Glomerular endothelial cell (primary cell): ENCODE data around the gene CRHR2. TPM values are rescaled to one million over a fixed set of nuclear protein-coding genes. Genes with fewer than 3 reads are reported as not detected.
A peak's percentile ranks its signal among the peaks of the same experiment; 100 is the strongest.

Experiments
- DNase-seq: peaks from one replicate; pipeline ENCODE4 v3.0.0-alpha.2; 2011; ENCODE audit warnings: low read depth, low spot score; ENCODE audit errors: extremely low read depth
- total RNA-seq: library from RNA; depleted of rRNA; stranded (reverse); fragments of >200 nt; gene quantifications from 2 replicates; pipeline ENCODE4 v1.2.3, GENCODE V29; 2015

CRHR2 gene
- total RNA-seq, 1 donor from 2014 or later: not detected

- no peak for DNase-seq
These were observed 1.1 kb upstream of the CRHR2 start for GRCh38 chr7:30683306-30683705.

DNA sequence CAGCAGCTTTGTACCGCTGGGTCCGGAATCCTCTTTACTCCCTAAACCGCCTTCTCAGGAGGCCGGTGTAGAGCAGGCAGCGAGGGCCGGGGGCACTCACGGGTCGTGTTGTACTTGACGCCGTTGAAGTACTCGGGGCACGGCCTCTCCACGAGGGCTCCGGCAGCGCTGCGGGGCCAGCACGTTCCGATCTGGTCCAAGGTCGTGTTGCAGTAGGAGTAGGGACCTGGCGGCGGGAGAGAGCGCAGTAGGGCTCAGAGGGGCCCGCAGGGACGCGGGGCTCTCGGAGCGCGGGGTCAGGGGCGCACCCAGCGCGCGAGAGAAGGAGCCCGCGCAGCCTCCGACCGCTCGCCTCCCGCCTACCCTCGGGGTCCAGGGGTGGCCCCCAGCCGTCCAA, 443 bp downstream of the CRHR2 start:
- DNase-seq: no peak

DNA sequence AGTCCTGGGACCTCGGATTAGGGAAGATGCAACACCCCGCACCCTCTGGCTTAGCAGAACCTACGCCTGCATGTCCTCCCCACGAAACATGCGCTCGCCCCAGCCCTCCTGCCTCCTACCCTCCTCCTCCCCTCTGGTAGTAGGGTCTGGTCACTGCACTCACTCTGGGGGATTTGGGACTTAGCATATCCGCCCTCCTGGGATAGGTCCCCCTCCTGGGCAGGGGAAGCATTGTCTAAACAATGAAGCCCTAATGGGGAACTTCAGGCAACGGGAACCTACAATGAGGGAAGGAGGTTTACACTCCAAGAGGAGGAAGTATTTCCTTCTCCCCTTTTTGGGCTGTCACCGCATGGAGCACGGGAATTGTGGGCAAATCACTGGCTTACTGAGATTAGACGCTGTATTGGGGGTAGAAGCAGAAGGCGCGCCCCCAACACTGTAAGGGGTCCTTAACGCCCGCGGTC, 892 bp downstream of the CRHR2 start:
- DNase-seq: no peak

GRCh38 chr7:30679664-30680063, 2.6 kb downstream of the CRHR2 start:
- no peak for DNase-seq

DNA sequence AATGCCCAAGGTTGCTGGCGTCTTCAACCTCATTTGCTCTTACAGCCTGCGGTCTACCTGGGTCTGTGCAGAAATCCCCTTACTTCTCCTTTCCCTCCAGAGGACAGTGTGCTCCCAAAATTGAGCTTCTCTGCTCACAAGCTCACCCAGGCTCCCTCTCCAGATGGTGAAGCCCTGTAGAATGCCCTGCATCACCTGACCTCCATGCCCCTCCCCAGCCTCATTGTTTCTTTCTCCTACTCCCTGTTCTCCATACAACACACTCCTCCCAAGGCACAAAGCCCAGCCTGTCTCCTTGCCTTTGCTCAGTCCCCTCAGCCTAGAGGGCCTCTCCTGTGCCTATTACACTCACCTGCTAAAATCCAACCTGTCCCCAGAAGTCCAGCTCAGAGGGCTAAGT, 3.5 kb downstream of the CRHR2 start:
- DNase-seq: no peak

GRCh38 chr7:30674876-30675275, 7.4 kb downstream of the CRHR2 start:
- DNase-seq: no peak

GRCh38 chr7:30674420-30674819, 7.8 kb downstream of the CRHR2 start:
- no peak for DNase-seq

DNA sequence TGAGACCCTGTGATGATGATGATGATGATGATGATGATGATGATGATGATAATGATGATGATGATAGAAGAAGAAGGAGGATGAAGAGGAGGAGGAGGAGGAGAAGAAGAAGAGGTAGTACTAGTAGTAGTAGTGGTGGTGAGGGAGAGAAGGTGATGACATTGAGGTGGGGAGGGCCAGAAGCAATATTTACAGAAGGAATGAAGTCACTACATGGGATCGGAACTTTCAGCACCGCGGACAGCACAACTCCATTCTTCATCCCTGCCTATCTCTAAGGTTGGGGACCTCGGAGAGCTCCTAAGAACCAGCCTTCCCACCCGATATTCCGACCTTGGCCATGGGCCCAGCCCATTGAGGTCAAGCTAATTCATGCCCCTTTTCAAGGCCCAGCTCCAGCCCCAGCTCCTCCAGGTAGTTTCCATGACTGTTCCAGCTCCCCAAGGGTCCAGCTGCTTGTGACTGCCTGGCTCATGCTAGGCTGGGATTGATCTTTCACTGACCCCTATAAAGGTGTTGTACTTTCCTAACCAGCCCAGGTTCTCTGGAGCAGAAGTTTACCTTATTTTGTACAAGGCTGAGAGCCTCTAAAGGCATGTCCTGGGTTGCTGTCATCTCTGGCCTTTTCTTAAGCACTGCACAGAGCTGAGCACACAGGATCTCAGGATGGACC, 10.3 kb downstream of the CRHR2 start:
- peak; percentile 55 for DNase-seq

GRCh38 chr7:30668102-30668501, 14.2 kb downstream of the CRHR2 start:
- no peak for DNase-seq

- no peak for DNase-seq
These were observed 15.1 kb downstream of the CRHR2 start for GRCh38 chr7:30667172-30667571.

DNA sequence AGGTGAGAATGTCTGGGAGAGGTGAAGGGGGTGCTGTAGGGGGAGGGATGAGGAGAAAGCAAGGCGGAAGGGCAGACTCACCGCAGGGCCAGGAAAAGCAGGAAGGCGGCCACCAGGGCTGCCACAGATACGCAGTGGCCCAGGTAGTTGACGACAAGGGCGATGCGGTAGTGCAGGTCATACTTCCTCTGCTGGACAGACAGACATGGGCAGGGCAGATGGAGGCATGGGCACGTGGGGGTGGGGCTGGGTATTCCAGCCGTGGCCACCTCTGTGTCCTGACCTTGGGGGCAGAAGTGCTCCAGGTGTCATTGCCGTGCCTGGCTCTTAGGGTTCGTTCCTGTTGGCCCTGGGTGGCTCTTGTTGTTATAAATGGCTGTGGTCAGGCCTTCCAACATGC, 16.8 kb downstream of the CRHR2 start:
- DNase-seq: no peak

DNA sequence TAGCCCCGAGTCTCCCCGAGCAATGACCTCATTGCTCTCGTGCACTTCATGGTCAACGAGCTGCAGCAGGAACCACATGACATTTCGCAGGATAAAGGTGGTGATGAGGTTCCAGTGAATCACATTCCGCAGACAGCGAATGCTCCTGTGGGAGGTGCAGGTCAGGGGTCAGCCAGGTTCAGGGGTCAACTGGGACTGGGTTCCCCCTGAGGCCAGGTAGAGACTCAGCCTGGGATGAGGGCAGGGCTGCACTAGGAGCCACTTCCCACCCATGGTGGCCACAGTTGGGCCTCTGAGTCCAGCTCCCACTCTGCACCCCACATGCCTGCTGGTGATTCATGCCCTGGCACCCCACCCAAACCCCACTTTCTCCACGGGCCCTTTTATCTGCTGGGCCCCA, 17.2 kb downstream of the CRHR2 start:
- DNase-seq: no peak

- DNase-seq: no peak
These were observed 17.9 kb downstream of the CRHR2 start for GRCh38 chr7:30664184-30664885.

DNA sequence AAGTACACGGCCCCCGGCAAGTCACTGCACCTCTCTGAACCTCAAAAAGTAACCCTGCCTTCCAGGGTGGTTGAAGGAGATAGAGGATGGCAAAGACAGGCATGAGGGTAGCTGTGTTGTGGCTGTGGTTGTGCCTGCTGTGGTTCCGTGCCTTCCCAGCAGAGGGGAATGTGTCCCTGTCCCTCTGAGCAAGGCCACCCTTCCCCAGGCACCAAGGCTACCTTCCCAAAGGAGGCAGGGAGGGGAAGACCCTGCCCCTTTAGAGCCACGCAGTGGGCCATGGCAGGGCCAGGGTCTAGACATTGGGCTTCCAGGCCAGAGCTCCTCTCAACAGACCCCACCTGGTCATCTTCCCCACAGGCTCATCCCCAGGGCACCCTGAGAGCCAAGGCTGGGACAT, 18.8 kb downstream of the CRHR2 start:
- no peak for DNase-seq

DNA sequence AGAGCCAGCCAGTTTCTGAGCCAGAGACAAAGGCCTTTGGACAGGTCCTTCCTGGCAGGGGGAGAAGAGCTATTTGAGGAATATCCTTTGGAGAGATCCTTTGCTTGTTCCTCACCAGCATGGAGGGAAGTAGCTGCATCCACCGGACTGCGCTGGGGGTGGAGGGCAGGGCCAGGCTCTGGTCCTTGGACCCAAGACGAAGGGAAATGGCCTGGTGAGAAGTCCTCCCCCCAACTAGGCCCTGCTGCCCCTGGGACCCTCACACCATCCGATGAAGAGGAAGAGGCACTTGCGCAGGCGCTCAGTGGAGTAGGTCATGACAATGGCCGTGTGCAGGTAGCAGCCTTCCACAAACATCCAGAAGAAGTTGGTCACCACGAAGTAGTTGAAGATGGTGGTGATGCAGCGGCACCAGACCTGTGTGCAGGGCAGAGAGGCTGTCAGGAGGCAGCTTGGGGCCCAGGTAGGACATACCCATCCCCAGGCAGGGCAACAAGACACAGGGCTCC, 19.8 kb downstream of the CRHR2 start:
- DNase-seq: no peak

- DNase-seq: no peak
These were observed 20.3 kb downstream of the CRHR2 start for GRCh38 chr7:30661926-30662325.

- no peak for DNase-seq
These were observed 21.7 kb downstream of the CRHR2 start for GRCh38 chr7:30660331-30661255.

GRCh38 chr7:30659312-30659711, 22.9 kb downstream of the CRHR2 start:
- DNase-seq: no peak

DNA sequence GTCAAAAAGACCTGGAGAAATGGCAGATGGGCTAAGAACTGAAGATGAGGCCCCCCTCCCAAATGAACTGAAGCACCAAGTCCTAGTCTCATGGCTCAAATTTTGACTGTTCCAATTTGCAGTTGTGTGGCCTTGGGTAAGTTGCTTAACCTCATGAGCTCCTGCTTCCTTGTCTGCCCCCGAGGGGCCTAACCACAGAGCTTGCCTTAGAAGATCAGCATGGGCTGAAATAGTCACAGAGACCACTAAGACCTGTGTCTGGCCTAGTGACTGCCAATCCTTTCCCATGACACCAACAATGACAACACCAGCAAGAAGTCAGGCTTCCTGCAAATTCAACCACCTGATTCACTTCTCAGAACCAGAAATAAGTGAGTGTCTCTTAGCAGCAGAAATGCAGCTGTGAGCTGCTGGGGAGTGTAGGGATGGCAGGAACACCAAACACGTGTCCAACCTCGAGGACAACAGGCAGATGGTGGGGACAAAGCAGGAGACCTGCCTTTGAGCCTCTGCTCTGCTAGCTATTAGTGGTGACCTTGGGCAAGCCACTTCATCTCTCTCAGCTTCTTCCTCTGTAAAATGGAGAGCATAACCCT, 23.7 kb downstream of the CRHR2 start:
- no peak for DNase-seq

- DNase-seq: no peak
These were observed 25.1 kb downstream of the CRHR2 start for GRCh38 chr7:30657131-30657530.
